ENCODE results near the gene ACO2. TPM values are rescaled to one million over a fixed set of nuclear protein-coding genes. Genes with fewer than 3 reads are reported as not detected.
A peak's percentile ranks its signal among the peaks of the same experiment; 100 is the strongest.
"Not testable (repeated sequence)": the region's sequence is repeated elsewhere in the genome, so short reads cannot be mapped to it uniquely, and the experiment has no call there.

The ACO2 gene
- total RNA-seq, 4 donors from 2014 or later, result 69.9 to 91.1 (median 76.4) TPM

DNA sequence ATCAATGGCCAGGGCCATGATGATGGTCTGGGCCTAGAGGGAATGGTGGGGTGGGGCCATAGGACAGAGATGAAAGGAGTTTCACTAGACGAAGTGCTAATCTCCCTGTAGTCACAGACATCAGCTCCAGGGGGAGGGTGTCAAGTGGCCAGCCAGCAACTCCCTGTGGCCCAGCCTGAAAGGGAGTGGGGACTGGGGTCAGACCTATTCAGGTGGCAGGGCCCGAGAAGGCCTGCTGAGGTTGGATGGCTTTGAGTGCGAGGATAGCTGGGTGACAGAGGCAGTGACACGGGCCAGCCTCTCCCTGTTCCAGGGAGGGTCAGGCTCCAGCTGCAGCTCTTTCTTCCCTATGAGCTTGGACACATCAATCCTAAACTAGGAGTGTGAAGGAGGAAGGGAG is 33.4 kb upstream of the ACO2 start:
- peaks cover 0 to 86% (median 41%) of the 10 kb centered on the region in 4 donors for H3K4me1 ChIP-seq
- no peak overlapping the region for H3K4me3 ChIP-seq
- no peak for TF ChIP-seq POLR2A (IDR thresholded peaks at IDR 0.05)
- no peak for TF ChIP-seq EP300 (IDR thresholded peaks at IDR 0.05)
- TF ChIP-seq, protein P1, sequence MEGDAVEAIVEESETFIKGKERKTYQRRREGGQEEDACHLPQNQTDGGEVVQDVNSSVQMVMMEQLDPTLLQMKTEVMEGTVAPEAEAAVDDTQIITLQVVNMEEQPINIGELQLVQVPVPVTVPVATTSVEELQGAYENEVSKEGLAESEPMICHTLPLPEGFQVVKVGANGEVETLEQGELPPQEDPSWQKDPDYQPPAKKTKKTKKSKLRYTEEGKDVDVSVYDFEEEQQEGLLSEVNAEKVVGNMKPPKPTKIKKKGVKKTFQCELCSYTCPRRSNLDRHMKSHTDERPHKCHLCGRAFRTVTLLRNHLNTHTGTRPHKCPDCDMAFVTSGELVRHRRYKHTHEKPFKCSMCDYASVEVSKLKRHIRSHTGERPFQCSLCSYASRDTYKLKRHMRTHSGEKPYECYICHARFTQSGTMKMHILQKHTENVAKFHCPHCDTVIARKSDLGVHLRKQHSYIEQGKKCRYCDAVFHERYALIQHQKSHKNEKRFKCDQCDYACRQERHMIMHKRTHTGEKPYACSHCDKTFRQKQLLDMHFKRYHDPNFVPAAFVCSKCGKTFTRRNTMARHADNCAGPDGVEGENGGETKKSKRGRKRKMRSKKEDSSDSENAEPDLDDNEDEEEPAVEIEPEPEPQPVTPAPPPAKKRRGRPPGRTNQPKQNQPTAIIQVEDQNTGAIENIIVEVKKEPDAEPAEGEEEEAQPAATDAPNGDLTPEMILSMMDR (IDR thresholded peaks at IDR 0.05), result no peak
- H3K27ac ChIP-seq, result peak overlapping the region in 3 of 4 donors; percentile 1 to 77 (median 60)
- 62 to 67% methylated on average over 4 of the region's 4 CpGs for WGBS, 2 donors
- H3K27me3 ChIP-seq, result no peaks in the 10 kb centered on the region
- H3K9me3 ChIP-seq, result no peaks in the 10 kb centered on the region
- H3K36me3 ChIP-seq, result peaks cover 3 to 72% (median 19%) of the 10 kb centered on the region in 3 donors
- no peak for DNase-seq (ENCODE audit: low spot score in 2 of 2)

DNA sequence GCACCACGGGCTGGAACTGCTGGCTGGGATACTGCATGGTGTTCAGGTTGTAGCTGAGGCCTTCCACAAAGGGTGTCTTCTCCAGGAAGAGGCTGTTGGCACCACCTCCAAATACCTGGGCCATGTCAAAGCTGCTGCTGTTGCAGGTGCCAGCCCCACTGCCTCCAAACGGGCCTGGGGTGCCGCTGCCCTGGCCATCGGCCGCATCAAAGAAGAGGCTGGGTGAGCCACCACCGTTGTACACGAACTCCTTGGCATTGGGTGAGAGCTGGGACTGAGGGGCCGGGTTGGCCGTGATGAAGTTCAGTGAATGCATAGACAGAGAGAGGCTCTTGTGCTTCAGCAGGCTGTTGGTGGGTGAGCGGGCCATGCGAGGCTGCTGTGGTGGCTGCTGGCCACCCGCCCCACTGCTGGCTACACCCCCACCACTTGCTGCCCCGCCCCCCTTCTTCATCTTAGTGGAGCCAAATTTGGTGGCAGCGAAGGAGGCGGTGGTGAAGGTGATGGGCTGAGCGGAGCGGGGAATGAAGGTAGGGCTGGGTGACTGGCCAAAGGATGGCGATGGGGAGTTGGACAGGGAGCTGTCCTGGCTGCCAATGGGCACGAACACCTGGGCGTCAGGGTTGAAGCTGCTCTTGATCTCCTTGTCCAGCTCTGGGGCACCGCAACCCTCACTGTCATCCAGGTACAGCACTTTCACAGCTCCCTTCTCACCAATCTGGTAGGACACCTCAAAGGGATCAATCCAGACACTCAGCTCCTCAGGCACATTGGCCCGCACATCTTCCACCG is 32.4 kb upstream of the ACO2 start:
- Histone ChIP-seq H3K27ac (peak overlapping the region in 2 of 4 donors; percentile 60 to 77), H3K36me3 (peaks cover 3 to 72% (median 19%) of the 10 kb centered on the region in 3 donors), H3K4me1 (peaks cover 0 to 96% (median 48%) of the 10 kb centered on the region in 4 donors), H3K4me3 (no peak overlapping the region), H3K27me3 (no peaks in the 10 kb centered on the region), H3K9me3 (no peaks in the 10 kb centered on the region)
- no peak for DNase-seq (ENCODE audit: low spot score in 2 of 2)
- TF ChIP-seq, protein P1 (IDR thresholded peaks at IDR 0.05), result no peak
- no peak for TF ChIP-seq POLR2A (IDR thresholded peaks at IDR 0.05)
- peak in 1 of 2 donors; percentile 33 for TF ChIP-seq EP300 (IDR thresholded peaks at IDR 0.05)
- 79% methylated on average over 23 of the region's 23 CpGs for WGBS, 2 donors

DNA sequence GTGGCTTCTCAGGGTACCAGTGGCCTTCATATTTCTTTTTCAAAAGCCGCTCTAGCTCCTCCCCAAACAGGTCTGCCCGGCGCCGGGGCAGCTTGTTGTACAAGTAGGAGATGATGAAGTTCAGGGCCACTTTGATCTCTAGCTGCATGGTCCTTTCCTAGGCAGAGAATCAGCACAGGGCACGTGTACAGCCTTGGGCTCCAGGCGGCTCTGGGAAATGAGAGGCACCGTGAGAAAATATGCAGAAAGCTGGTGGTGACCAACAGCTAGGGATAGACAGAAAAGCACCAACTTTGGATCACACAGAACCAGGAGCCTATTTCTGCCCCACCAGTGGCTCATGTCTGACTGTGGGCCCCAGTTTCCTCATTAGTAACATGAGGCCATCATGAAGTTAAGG is 31.7 kb upstream of the ACO2 start:
- peaks cover 3 to 68% (median 19%) of the 10 kb centered on the region in 3 donors for H3K36me3 ChIP-seq
- H3K4me1 ChIP-seq, result peaks cover 0 to 97% (median 51%) of the 10 kb centered on the region in 4 donors
- peak overlapping the region in 1 of 4 donors; percentile 36 for H3K27ac ChIP-seq
- H3K4me3 ChIP-seq, result no peak overlapping the region
- TF ChIP-seq, protein P1 (IDR thresholded peaks at IDR 0.05), result no peak
- TF ChIP-seq EP300 (IDR thresholded peaks at IDR 0.05), result no peak
- no peak for TF ChIP-seq POLR2A (IDR thresholded peaks at IDR 0.05)
- no peaks in the 10 kb centered on the region for H3K9me3 ChIP-seq
- H3K27me3 ChIP-seq, result no peaks in the 10 kb centered on the region
- DNase-seq (ENCODE audit: low spot score in 2 of 2), result no peak
- 81 to 88% methylated on average over 7 of the region's 7 CpGs for WGBS, 2 donors

DNA sequence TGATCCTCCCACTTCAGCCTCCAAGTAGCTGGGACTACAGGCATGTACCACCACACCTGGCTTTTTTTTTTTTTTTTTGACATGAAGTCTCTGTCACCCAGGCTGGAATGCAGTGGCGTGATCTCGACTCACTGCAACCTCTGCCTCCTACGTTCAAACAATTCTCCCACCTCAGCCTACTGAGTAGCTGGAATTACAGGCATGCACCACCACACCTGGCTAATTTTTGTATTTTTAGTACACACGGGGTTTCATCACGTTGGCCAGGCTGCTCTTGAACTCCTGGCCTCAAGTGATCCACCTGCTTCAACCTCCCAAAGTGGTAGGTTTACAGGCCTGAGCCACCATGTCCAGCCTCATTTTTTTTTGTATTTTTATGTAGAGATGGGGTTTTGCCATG is 28.4 kb upstream of the ACO2 start:
- WGBS, 2 donors, result 82 to 87% methylated on average over 5 of the region's 5 CpGs
- not testable (repeated sequence) for DNase-seq (ENCODE audit: low spot score in 2 of 2); H3K9me3 ChIP-seq; H3K4me3 ChIP-seq; H3K27me3 ChIP-seq
- H3K27ac ChIP-seq, result peak overlapping the region in 2 of 4 donors; percentile 79 to 95
- peaks cover 0 to 82% (median 44%) of the 10 kb centered on the region in 4 donors for H3K4me1 ChIP-seq
- H3K36me3 ChIP-seq, result peaks cover 3 to 43% (median 15%) of the 10 kb centered on the region in 3 donors

DNA sequence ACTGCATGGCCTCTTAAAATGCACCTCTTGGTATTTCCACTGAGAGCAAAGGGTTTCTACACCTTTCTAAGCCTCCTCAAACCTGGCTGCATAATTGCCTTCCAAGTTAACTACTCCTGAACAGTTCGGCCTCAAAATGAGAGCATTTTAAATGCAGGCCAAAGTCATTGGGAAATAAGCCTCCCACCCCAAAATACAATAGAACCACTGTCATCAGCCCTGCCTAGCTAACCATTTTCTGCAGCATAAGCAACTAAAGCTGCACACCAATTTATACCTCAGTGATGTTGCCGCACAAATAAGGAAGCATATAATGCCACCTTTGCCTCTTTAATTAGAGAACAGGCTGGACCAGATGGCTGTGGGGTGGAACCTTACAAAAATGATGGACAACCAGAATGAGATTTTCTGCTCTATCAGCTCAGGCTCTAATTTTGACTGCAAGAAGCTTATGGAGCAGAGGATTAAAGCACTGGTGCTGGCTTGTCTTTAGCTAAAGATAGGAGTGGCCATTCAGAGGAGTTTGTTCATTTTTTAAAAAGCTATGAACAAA is 26.6 kb upstream of the ACO2 start:
- WGBS, 2 donors, result 29 to 47% methylated on average over 2 of the region's 2 CpGs
- TF ChIP-seq EP300 (IDR thresholded peaks at IDR 0.05) (peak in 1 of 2 donors; percentile 42), POLR2A (IDR thresholded peaks at IDR 0.05) (peak in 1 of 2 donors; percentile 26)
- TF ChIP-seq, protein P1 (IDR thresholded peaks at IDR 0.05), result no peak
- Histone ChIP-seq H3K4me3 (no peak overlapping the region), H3K9me3 (no peaks in the 10 kb centered on the region), H3K4me1 (peaks cover 0 to 64% (median 37%) of the 10 kb centered on the region in 4 donors), H3K27ac (peak overlapping the region in 3 of 4 donors; percentile 1 to 99 (median 95)), H3K27me3 (no peaks in the 10 kb centered on the region), H3K36me3 (peaks cover 0 to 25% (median 0%) of the 10 kb centered on the region in 3 donors)
- DNase-seq (ENCODE audit: low spot score in 2 of 2), result no peak

Measured in tibial nerve (tissue), 4 donors.